B cell (primary cell): ENCODE results near the gene DNAJC25. TPM values are rescaled to one million over a fixed set of nuclear protein-coding genes. Genes with fewer than 3 reads are reported as not detected.

Experiments
- ATAC-seq: fragments of 200-7000 bp; cut with Tn5 transposase; one replicate; pipeline ENCODE4 v1.10.0; 2021; ENCODE audit warnings: low read depth, mild to moderate bottlenecking, moderate number of reproducible peaks, moderate library complexity
- CTCF ChIA-PET: fragments of 350-600 bp; sonication (Branson Sonifier 250); formaldehyde crosslinking; loops from one replicate; lab custom pipeline; 2021; ENCODE audit warnings: antibody characterized with exemption, inconsistent platforms; lab: Charles Lee
- POLR2A ChIA-PET: fragments of 350-600 bp; sonication (Branson Sonifier 250); formaldehyde crosslinking; loops from one replicate; lab custom pipeline; 2021; ENCODE audit warnings: antibody characterized with exemption; lab: Charles Lee
- DNase-seq: peaks from one replicate; pipeline ENCODE4 v3.0.0; 2013
- H2AFZ ChIP-seq: 2 replicates; pipeline ENCODE4 v1.6.1; 2012; ENCODE audit warnings: mild to moderate bottlenecking, low read depth, low read length; ENCODE audit not compliant: insufficient read depth, poor library complexity, severe bottlenecking
- H3K27ac ChIP-seq, 2 donors: 1 replicate in 1 of 2; 2 replicates in 1 of 2; pipeline ENCODE4 v1.5.1; 2012 to 2013; ENCODE audit warnings: low read length in 2 of 2, mild to moderate bottlenecking in 2 of 2, moderate library complexity in 1 of 2
- H3K27me3 ChIP-seq, 4 experiments: fragments of 200-600 bp in 1 of 4; sonication (generic) in 1 of 4; replicated peaks in 1 of 4; 1 replicate in 2 of 4; 2 replicates in 2 of 4; pipeline versions ENCODE4 v1.6.1 to v1.7.0; 2013 to 2016; ENCODE audit warnings: low read length in 3 of 4, mild to moderate bottlenecking in 2 of 4, mixed read lengths in 1 of 4, moderate library complexity in 1 of 4; ENCODE audit not compliant: insufficient read depth in 4 of 4, control insufficient read depth in 3 of 4; ENCODE audit errors: control extremely low read depth in 1 of 4
- H3K36me3 ChIP-seq, 2 experiments: replicated peaks in 1 of 2; 1 replicate in 1 of 2; 2 replicates in 1 of 2; pipeline versions ENCODE4 v1.6.1 to v1.7.1; 2013; ENCODE audit warnings: low read length in 1 of 2; ENCODE audit not compliant: insufficient read depth in 2 of 2, control insufficient read depth in 1 of 2; ENCODE audit errors: control extremely low read depth in 1 of 2, extremely low read depth in 1 of 2
- H3K4me1 ChIP-seq, 2 donors: fragments of 200-600 bp in 1 of 2; sonication (generic) in 1 of 2; 1 replicate in 1 of 2; 2 replicates in 1 of 2; pipeline versions ENCODE4 v1.5.1 to v1.6.1; 2013 to 2017; ENCODE audit warnings: low read length in 2 of 2; ENCODE audit not compliant: control insufficient read depth in 2 of 2, insufficient read depth in 2 of 2
- H3K4me2 ChIP-seq: replicated peaks from 2 replicates; pipeline ENCODE3; 2012; ENCODE audit warnings: mild to moderate bottlenecking, low read depth, low read length; ENCODE audit not compliant: poor library complexity, severe bottlenecking
- H3K4me3 ChIP-seq, 5 experiments: fragments of 200-600 bp in 1 of 5; sonication (generic) in 1 of 5; 1 replicate in 3 of 5; 2 replicates in 2 of 5; pipeline versions ENCODE4 v1.5.1 to v1.7.0; 2011 to 2016; ENCODE audit warnings: low read length in 4 of 5, mild to moderate bottlenecking in 4 of 5, low read depth in 2 of 5, control low read depth in 1 of 5, moderate library complexity in 1 of 5; ENCODE audit not compliant: insufficient read depth in 1 of 5; ENCODE audit errors: control extremely low read depth in 1 of 5, extremely low read depth in 1 of 5
- H3K79me2 ChIP-seq: fragments of 200-600 bp; sonication (generic); one replicate; pipeline ENCODE4 v1.6.0; 2016; ENCODE audit warnings: low read length; ENCODE audit not compliant: control insufficient read depth, insufficient read depth
- H3K9ac ChIP-seq: fragments of 200-600 bp; sonication (generic); 2 replicates; pipeline ENCODE4 v1.6.1; 2017; ENCODE audit warnings: mild to moderate bottlenecking, low read length, moderate library complexity
- H3K9me3 ChIP-seq, 3 donors: one replicate each; pipeline versions ENCODE4 v1.6.1 to v1.7.1; 2013; ENCODE audit warnings: low read length in 2 of 3; ENCODE audit not compliant: control insufficient read depth in 2 of 3, insufficient read depth in 1 of 3; ENCODE audit errors: control extremely low read depth in 1 of 3
- H4K20me1 ChIP-seq: 2 replicates; pipeline ENCODE4 v1.6.0; 2012; ENCODE audit warnings: mild to moderate bottlenecking, low read length; ENCODE audit not compliant: insufficient read depth, control insufficient read depth, poor library complexity, severe bottlenecking
- H3K27ac Mint-ChIP-seq: one replicate; pipeline ENCODE4 v1.8.0; 2021; ENCODE audit warnings: mixed read lengths
- H3K27me3 Mint-ChIP-seq: one replicate; pipeline ENCODE4 v1.8.0; 2021; ENCODE audit warnings: mixed read lengths
- H3K4me1 Mint-ChIP-seq: one replicate; pipeline ENCODE4 v1.8.0; 2021; ENCODE audit warnings: mixed read lengths
- H3K4me3 Mint-ChIP-seq: one replicate; pipeline ENCODE4 v1.8.0; 2021; ENCODE audit warnings: mixed read lengths
- H3K9me3 Mint-ChIP-seq: one replicate; pipeline ENCODE4 v1.8.0; 2022; ENCODE audit warnings: mixed read lengths; ENCODE audit not compliant: insufficient read depth
- EZH2 ChIP-seq: IDR thresholded peaks from 2 replicates; pipeline ENCODE4 v1.6.1; 2012; ENCODE audit warnings: borderline replicate concordance, low read depth, mild to moderate bottlenecking, moderate library complexity, low read length; ENCODE audit not compliant: insufficient read depth, poor library complexity, severe bottlenecking
- WGBS: methylation state at CpG from one replicate; pipeline ENCODE4 v1.1.5; 2013; ENCODE audit warnings: missing lambda C conversion rate; ENCODE audit not compliant: insufficient coverage; 5-methylcytosine and 5-hydroxymethylcytosine counted together
- intact Hi-C: fragments of 100-400 bp; cut with micrococcal nuclease; formaldehyde crosslinking; loops from one replicate; pipeline ENCODE4 v1.10.0; 2022
- polyA plus RNA-seq: library from polyadenylated mRNA; depleted of rRNA; stranded (reverse); fragments of >200 nt; gene quantifications from 2 replicates; pipeline ENCODE4 v1.2.3, GENCODE V29; 2012
- total RNA-seq, 2 donors: library from RNA; stranded (reverse); fragments of 120-200 nt in 1 of 2; gene quantifications; 1 replicate in 1 of 2; 2 replicates in 1 of 2; pipeline versions ENCODE4 v1.2.3 to v1.2.4, GENCODE V29; 2013 to 2022
- TF ChIP-seq, protein P1 (sequence below): fragments of 200-600 bp; IDR thresholded peaks from one replicate; pipeline ENCODE4 v1.8.0; 2022; ENCODE audit warnings: antibody characterized with exemption, mild to moderate bottlenecking

DNAJC25 gene
- total and polyA plus RNA-seq, 2 donors (not counting 1 experiment from before 2014, with no cell fraction given) = 3.1 to 4.1 TPM

- Histone ChIP-seq H3K4me1 (peaks cover 11 to 20% of the 10 kb centered on the region in 2 donors), H3K27ac (peak within 1 kb of the TSS; percentile 37 to 51), H3K9me3 (no peaks in the 10 kb centered on the region), H2AFZ (peak within 1 kb of the TSS; percentile 97), H3K36me3 (no peaks in the 10 kb centered on the region), H3K4me3 (peak within 1 kb of the TSS; percentile 61 to 92 (median 74)), H3K4me2 (peak within 1 kb of the TSS; percentile 96), H4K20me1 (peaks cover 6% of the 10 kb centered on the region), H3K27me3 (no peaks in the 10 kb centered on the region), H3K79me2 (peaks cover 37% of the 10 kb centered on the region), H3K9ac (peak within 1 kb of the TSS; percentile 83)
- peak; percentile 94 for ATAC-seq
- intact Hi-C loops = loop anchor here (1.0 to 10.0 kb wide), 2 partner anchors 30 to 1054 kb away; partner anchors contain the start of genes DNAJC25 and INIP
- H3K4me1 Mint-ChIP-seq = peaks cover 29% of the 10 kb centered on the region
- peak; percentile 75 for DNase-seq
- peak within 1 kb of the TSS; percentile 99 for H3K4me3 Mint-ChIP-seq
- ChIA-PET CTCF (no interaction called here), POLR2A (interaction anchor here (1.2 kb wide), 1 partner anchor 30 kb away, joined by 3 read pairs; the partner anchor contains the start of gene DNAJC25)
- peak within 1 kb of the TSS; percentile 91 for H3K27ac Mint-ChIP-seq
- H3K27me3 Mint-ChIP-seq = no peaks in the 10 kb centered on the region
- TF ChIP-seq, protein P1, sequence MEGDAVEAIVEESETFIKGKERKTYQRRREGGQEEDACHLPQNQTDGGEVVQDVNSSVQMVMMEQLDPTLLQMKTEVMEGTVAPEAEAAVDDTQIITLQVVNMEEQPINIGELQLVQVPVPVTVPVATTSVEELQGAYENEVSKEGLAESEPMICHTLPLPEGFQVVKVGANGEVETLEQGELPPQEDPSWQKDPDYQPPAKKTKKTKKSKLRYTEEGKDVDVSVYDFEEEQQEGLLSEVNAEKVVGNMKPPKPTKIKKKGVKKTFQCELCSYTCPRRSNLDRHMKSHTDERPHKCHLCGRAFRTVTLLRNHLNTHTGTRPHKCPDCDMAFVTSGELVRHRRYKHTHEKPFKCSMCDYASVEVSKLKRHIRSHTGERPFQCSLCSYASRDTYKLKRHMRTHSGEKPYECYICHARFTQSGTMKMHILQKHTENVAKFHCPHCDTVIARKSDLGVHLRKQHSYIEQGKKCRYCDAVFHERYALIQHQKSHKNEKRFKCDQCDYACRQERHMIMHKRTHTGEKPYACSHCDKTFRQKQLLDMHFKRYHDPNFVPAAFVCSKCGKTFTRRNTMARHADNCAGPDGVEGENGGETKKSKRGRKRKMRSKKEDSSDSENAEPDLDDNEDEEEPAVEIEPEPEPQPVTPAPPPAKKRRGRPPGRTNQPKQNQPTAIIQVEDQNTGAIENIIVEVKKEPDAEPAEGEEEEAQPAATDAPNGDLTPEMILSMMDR = no peak
- no peak for TF ChIP-seq EZH2
- WGBS = under 1% methylated on average over 61 of the region's 61 CpGs
- H3K9me3 Mint-ChIP-seq = no peaks in the 10 kb centered on the region
Observed at GRCh38 chr9:111661150-111661801, 30.1 kb downstream of the DNAJC25 start, which contains the start of gene GNG10. TSS of gene GNG10 (plus strand) at chr9:111661605. CDS start at chr9:111661635, 30 bp downstream.
